Activated naive CD8-positive, alpha-beta T cell treated with anti-CD3 and anti-CD28 coated beads, Interleukin-2, amount 10 ng/mL, durations not matched to agents 7 days and 5 days (primary cell): ENCODE results near the gene DUSP1. TPM values are rescaled to one million over a fixed set of nuclear protein-coding genes. Genes with fewer than 3 reads are reported as not detected.

Experiments
- ATAC-seq: fragments of 150-1000 bp; cut with Tn5 transposase; one replicate; pipeline ENCODE4 v1.10.0; 2021; ENCODE audit warnings: low read depth, moderate library complexity
- POLR2A ChIA-PET: fragments of 350-600 bp; sonication (Branson Sonifier 250); formaldehyde crosslinking; loops from one replicate; lab custom pipeline; 2021; ENCODE audit warnings: antibody characterized with exemption; lab: Charles Lee
- DNase-seq: peaks from one replicate; pipeline ENCODE4 v3.0.0; 2021
- H3K27ac Mint-ChIP-seq: one replicate; pipeline ENCODE4 v1.8.0; 2022; ENCODE audit warnings: mild to moderate bottlenecking, mixed read lengths
- H3K27me3 Mint-ChIP-seq: one replicate; pipeline ENCODE4 v1.8.0; 2022; ENCODE audit warnings: mild to moderate bottlenecking, moderate library complexity, mixed read lengths
- H3K36me3 Mint-ChIP-seq: one replicate; pipeline ENCODE4 v1.8.0; 2021; ENCODE audit warnings: mild to moderate bottlenecking, mixed read lengths
- H3K4me1 Mint-ChIP-seq: one replicate; pipeline ENCODE4 v1.8.0; 2021; ENCODE audit warnings: mixed read lengths
- H3K4me3 Mint-ChIP-seq: one replicate; pipeline ENCODE4 v1.8.0; 2022; ENCODE audit warnings: mild to moderate bottlenecking, moderate library complexity, mixed read lengths
- H3K9me3 Mint-ChIP-seq: one replicate; pipeline ENCODE4 v1.8.0; 2021; ENCODE audit warnings: mixed read lengths
- total RNA-seq, 2 experiments: library from RNA; stranded (reverse); gene quantifications; one replicate each; pipeline ENCODE4 v1.2.3, GENCODE V29; 2021

DUSP1 gene
- total RNA-seq, 2 experiments from 2014 or later = 39.4 to 41.5 TPM

- ATAC-seq = no peak
Observed at GRCh38 chr5:172782169-172783039, 11.4 kb upstream of the DUSP1 start.

DNA sequence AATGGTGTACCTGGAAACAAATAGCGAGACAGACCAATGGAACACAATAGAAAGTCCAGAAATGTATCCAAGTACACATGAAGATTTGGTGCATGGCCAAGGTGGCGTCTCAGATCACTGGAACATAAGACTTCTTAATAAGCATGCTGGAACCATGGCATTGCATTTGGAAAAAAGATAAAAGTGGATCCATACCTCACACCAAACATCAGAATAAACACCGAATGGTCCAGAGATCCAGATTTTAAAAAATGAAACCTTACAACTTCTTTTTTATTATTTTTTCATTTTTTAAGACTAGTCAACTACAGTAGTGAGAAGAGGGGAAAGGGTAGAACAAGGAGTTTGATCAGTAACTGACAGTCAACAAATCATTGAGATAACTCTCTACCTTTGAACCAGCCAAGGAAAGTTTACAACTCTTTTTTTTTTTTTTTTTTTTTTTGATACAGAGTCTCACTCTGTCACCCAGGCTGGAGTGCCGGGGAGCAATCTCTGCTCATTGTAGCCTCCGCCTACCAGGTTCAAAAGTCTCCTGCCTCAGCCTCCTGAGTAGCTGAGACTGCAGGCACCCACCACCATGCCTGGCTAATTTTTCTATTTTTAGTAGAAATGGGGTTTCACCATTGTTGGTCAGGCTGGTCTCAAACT lies 8.8 kb upstream of the DUSP1 start:
- H3K27ac Mint-ChIP-seq = no peak overlapping the region
- POLR2A ChIA-PET = no interaction called here

More at GRCh38 chr5:172782169-172783039, 11.4 kb upstream of the DUSP1 start:
- Mint-ChIP-seq H3K27ac (no peak overlapping the region), H3K9me3 (no peaks in the 10 kb centered on the region), H3K36me3 (no peaks in the 10 kb centered on the region), H3K27me3 (no peaks in the 10 kb centered on the region), H3K4me1 (peaks cover 12% of the 10 kb centered on the region), H3K4me3 (no peak overlapping the region)
- DNase-seq = no peak
- POLR2A ChIA-PET = interaction anchor here (1.0 kb wide), 1 partner anchor 12 kb away, joined by 5 read pairs; the partner anchor contains the start of gene DUSP1

GRCh38 chr5:172777881-172778814 lies 7.2 kb upstream of the DUSP1 start:
- POLR2A ChIA-PET = interaction anchor here (0.6 to 2.8 kb wide), 12 partner anchors 11 to 367 kb away, joined by 3 to 16 read pairs (median 4); no protein-coding TSS in a partner anchor
- peak; percentile 27 for ATAC-seq
- peak overlapping the region; percentile 85 for H3K4me3 Mint-ChIP-seq
- no peak for DNase-seq
- H3K36me3 Mint-ChIP-seq = no peaks in the 10 kb centered on the region
- no peaks in the 10 kb centered on the region for H3K27me3 Mint-ChIP-seq
- H3K4me1 Mint-ChIP-seq = peaks cover 22% of the 10 kb centered on the region
- no peaks in the 10 kb centered on the region for H3K9me3 Mint-ChIP-seq
- H3K27ac Mint-ChIP-seq = peak overlapping the region; percentile 98

More for the DNA sequence above, 8.8 kb upstream of the DUSP1 start:
- H3K36me3 Mint-ChIP-seq = no peaks in the 10 kb centered on the region
- H3K27me3 Mint-ChIP-seq = no peaks in the 10 kb centered on the region
- no peaks in the 10 kb centered on the region for H3K9me3 Mint-ChIP-seq
- ATAC-seq (no peak), DNase-seq (no peak)
- H3K4me3 Mint-ChIP-seq = no peak overlapping the region
- H3K4me1 Mint-ChIP-seq = peaks cover 19% of the 10 kb centered on the region

DNA sequence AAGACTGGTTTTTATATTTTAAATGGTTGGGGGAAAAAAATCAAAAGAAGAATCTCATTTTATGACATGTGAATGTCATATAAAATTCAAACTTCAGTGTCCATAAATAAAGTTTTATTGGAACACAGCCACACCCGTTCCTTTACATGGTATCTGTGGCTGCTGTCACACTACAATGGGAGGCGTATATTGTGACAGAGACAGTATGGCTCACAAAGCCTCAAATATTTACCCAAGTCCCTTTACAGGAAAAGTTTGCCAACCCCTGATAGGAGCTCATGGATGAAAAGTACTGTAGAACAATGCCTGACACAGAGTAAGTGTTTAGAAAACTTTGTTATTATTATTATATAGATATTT lies 5.2 kb upstream of the DUSP1 start:
- Mint-ChIP-seq H3K9me3 (no peaks in the 10 kb centered on the region), H3K27me3 (no peaks in the 10 kb centered on the region), H3K4me1 (peaks cover 31% of the 10 kb centered on the region), H3K27ac (no peak overlapping the region), H3K4me3 (no peak overlapping the region), H3K36me3 (no peaks in the 10 kb centered on the region)
- POLR2A ChIA-PET = interaction anchor here (0.9 to 2.8 kb wide), 2 partner anchors 13 to 59 kb away, joined by 3 to 13 read pairs; no protein-coding TSS in a partner anchor
- ATAC-seq (no peak), DNase-seq (no peak)

GRCh38 chr5:172775326-172776234 lies 4.6 kb upstream of the DUSP1 start:
- no peak for DNase-seq
- POLR2A ChIA-PET = interaction anchor here (0.9 to 1.6 kb wide), 3 partner anchors 10 to 60 kb away, joined by 3 to 6 read pairs (median 6); no protein-coding TSS in a partner anchor
- no peak overlapping the region for H3K4me3 Mint-ChIP-seq
- peaks cover 31% of the 10 kb centered on the region for H3K4me1 Mint-ChIP-seq
- H3K9me3 Mint-ChIP-seq = no peaks in the 10 kb centered on the region
- no peaks in the 10 kb centered on the region for H3K36me3 Mint-ChIP-seq
- ATAC-seq = no peak
- H3K27me3 Mint-ChIP-seq = no peaks in the 10 kb centered on the region
- H3K27ac Mint-ChIP-seq = no peak overlapping the region

GRCh38 chr5:172774561-172775315 lies 3.7 kb upstream of the DUSP1 start:
- no peak overlapping the region for H3K4me3 Mint-ChIP-seq
- no peaks in the 10 kb centered on the region for H3K36me3 Mint-ChIP-seq
- H3K27ac Mint-ChIP-seq = no peak overlapping the region
- POLR2A ChIA-PET = interaction anchor here (0.5 to 1.6 kb wide), 3 partner anchors 9 to 592 kb away, joined by 5 to 6 read pairs (median 6); no protein-coding TSS in a partner anchor
- peaks cover 36% of the 10 kb centered on the region for H3K4me1 Mint-ChIP-seq
- no peaks in the 10 kb centered on the region for H3K27me3 Mint-ChIP-seq
- DNase-seq = no peak
- no peaks in the 10 kb centered on the region for H3K9me3 Mint-ChIP-seq
- no peak for ATAC-seq

DNA sequence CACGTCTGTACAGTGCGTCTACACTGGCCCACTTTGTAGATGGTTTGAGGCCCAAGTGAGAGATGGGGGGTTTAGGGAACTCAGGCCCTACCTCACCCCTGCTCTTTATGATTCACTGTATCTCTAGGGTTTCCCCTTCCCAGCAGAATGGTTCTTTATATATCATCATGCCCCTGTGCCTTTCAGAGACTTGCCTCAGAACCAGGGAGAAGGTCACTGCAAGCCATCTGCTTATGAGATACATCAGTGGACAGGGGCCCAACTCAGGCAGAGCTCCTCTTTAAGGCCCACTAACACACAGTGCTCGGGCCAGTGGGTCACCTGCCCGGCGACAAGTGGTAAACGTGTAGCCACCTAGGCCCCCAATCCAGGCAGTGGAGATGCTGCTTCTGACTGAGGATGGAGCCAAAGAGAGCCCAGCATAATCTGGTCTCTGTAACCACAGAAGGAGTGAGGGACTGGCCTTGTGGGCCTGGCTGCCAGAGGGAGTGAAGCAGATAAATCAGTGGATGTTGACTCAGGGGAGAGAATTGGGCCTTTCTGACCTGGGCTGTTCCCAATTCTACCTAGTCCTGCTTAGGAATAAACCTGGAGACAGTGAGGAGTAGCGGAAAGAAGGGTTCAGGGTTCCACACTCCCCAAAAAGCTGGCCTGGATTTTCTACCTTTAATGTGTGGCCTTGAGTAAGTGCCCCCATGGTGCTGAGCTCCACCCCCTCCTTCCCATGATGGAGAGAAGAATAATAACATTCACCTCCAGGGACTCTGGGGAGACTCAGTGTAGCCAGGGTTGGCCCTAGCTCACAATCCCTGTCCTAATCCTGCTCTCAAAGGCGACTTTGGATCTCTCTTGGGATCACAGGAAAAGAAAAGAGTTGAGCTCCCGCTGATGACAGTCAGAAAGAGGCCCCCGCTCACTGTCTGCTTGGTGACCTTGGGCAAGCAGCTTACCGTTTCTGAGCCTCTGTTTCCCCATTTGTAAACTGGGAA lies 2.8 kb upstream of the DUSP1 start:
- peak overlapping the region; percentile 60 for H3K27ac Mint-ChIP-seq
- ATAC-seq = no peak
- no peaks in the 10 kb centered on the region for H3K27me3 Mint-ChIP-seq
- DNase-seq = no peak
- H3K9me3 Mint-ChIP-seq = no peaks in the 10 kb centered on the region
- peak overlapping the region; percentile 91 for H3K4me3 Mint-ChIP-seq
- peaks cover 7% of the 10 kb centered on the region for H3K36me3 Mint-ChIP-seq
- peaks cover 43% of the 10 kb centered on the region for H3K4me1 Mint-ChIP-seq
- POLR2A ChIA-PET = interaction anchor here (0.6 to 3.4 kb wide), 4 partner anchors 8 to 146 kb away, joined by 5 to 40 read pairs (median 6); partner anchors contain the start of gene ERGIC1

- POLR2A ChIA-PET = interaction anchor here (0.8 to 3.4 kb wide), 17 partner anchors 12 to 211 kb away, joined by 3 to 40 read pairs (median 7); partner anchors contain the start of genes ATP6V0E1, ERGIC1 and RPL26L1
- Mint-ChIP-seq H3K27me3 (no peaks in the 10 kb centered on the region), H3K36me3 (peaks cover 14% of the 10 kb centered on the region), H3K9me3 (no peaks in the 10 kb centered on the region), H3K4me3 (peak overlapping the region; percentile 91), H3K27ac (peak overlapping the region; percentile 98), H3K4me1 (peaks cover 30% of the 10 kb centered on the region)
- ATAC-seq (peak; percentile 38), DNase-seq (peak; percentile 87)
Observed at GRCh38 chr5:172772112-172772906, 1.3 kb upstream of the DUSP1 start.

DNA sequence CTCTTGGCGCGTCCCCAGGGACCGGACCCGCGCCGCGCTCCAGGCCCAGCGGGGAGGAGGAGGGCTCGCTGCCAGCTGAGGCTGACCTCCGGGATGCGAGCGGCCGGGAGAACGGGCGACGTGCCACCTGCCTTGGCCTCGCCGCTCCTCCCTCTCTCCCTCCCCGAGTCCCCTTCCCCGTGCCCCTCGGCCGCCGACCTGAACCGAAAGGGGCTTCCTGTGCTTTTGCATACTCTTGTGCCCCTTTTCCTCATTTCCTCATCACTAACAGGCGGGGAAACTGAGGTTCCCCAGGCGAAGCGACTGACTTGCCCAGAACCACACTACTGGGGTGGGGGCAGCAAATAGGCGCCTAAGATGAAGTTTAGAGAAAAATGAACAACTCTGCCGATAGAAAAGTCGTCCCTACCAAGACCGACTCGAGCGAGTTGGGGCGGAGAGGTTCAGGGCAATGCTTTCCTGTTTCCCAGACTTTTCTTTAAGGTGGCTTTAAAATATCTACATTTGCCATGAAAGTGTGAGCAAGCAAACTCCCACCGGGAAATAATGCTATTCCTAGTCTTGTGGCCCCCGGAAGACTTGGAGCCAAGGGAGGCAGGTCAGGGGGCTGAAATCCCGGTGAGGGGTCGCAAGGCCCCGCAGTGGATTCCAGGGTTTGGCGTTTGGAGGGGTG lies 580 bp upstream of the DUSP1 start:
- peaks cover 14% of the 10 kb centered on the region for H3K36me3 Mint-ChIP-seq
- H3K4me3 Mint-ChIP-seq = peak overlapping the region; percentile 91
- no peaks in the 10 kb centered on the region for H3K9me3 Mint-ChIP-seq
- H3K27me3 Mint-ChIP-seq = no peaks in the 10 kb centered on the region
- DNase-seq = no peak
- POLR2A ChIA-PET = interaction anchor here (0.6 to 3.4 kb wide), 23 partner anchors 11 to 212 kb away, joined by 3 to 40 read pairs (median 5); partner anchors contain the start of genes ATP6V0E1, ERGIC1 and RPL26L1
- H3K27ac Mint-ChIP-seq = peak overlapping the region; percentile 98
- peaks cover 26% of the 10 kb centered on the region for H3K4me1 Mint-ChIP-seq
- ATAC-seq = no peak
